ENCODE data around the gene NDUFB2.

The NDUFB2 gene

GRCh38 chr7:140694592-140694991, 1.9 kb upstream of the NDUFB2 start:
- no peak overlapping the region for H3K4me3 ChIP-seq (replicated peaks in 1 of 2; ENCODE audit: low read depth in 2 of 2, low read length in 2 of 2)
- no peak for DNase-seq (ENCODE audit: low read depth in 2 of 2)
- no peak for TF ChIP-seq CTCF (IDR thresholded peaks at IDR 0.05; ENCODE audit: low read depth, low read length)

GRCh38 chr7:140695381-140695780, 1.1 kb upstream of the NDUFB2 start:
- no peak for DNase-seq (ENCODE audit: low read depth in 2 of 2)
- no peak for TF ChIP-seq CTCF (IDR thresholded peaks at IDR 0.05; ENCODE audit: low read depth, low read length)

GRCh38 chr7:140696024-140696679, 356 bp upstream of the NDUFB2 start:
- peak overlapping the region; percentile 76 to 90 for H3K4me3 ChIP-seq (replicated peaks in 1 of 2; ENCODE audit: low read depth in 2 of 2, low read length in 2 of 2)
- peak; percentile 93 for DNase-seq (ENCODE audit: low read depth in 2 of 2)
- TF ChIP-seq CTCF (IDR thresholded peaks at IDR 0.05; ENCODE audit: low read depth, low read length): no peak

More at GRCh38 chr7:140695381-140695780, 1.1 kb upstream of the NDUFB2 start:
- no peak overlapping the region for H3K4me3 ChIP-seq (replicated peaks in 1 of 2; ENCODE audit: low read depth in 2 of 2, low read length in 2 of 2)

GRCh38 chr7:140697447-140698143, 1.1 kb downstream of the NDUFB2 start:
- peak in 1 of 2 donors; percentile 56 for DNase-seq (ENCODE audit: low read depth in 2 of 2)
- H3K4me3 ChIP-seq (replicated peaks in 1 of 2; ENCODE audit: low read depth in 2 of 2, low read length in 2 of 2): peak overlapping the region; percentile 76 to 90
- no peak for TF ChIP-seq CTCF (IDR thresholded peaks at IDR 0.05; ENCODE audit: low read depth, low read length)

- no peak overlapping the region for H3K4me3 ChIP-seq (replicated peaks in 1 of 2; ENCODE audit: low read depth in 2 of 2, low read length in 2 of 2)
- no peak for DNase-seq (ENCODE audit: low read depth in 2 of 2)
- TF ChIP-seq CTCF (IDR thresholded peaks at IDR 0.05; ENCODE audit: low read depth, low read length): no peak
Observed at GRCh38 chr7:140698477-140698876, 2.0 kb downstream of the NDUFB2 start.

GRCh38 chr7:140702774-140703173, 6.3 kb downstream of the NDUFB2 start:
- DNase-seq (ENCODE audit: low read depth in 2 of 2): no peak
- TF ChIP-seq CTCF (IDR thresholded peaks at IDR 0.05; ENCODE audit: low read depth, low read length): no peak

More at GRCh38 chr7:140702774-140703173, 6.3 kb downstream of the NDUFB2 start:
- H3K4me3 ChIP-seq (replicated peaks in 1 of 2; ENCODE audit: low read depth in 2 of 2, low read length in 2 of 2): no peak overlapping the region
